ENCODE results near the gene KNCN.

DNA sequence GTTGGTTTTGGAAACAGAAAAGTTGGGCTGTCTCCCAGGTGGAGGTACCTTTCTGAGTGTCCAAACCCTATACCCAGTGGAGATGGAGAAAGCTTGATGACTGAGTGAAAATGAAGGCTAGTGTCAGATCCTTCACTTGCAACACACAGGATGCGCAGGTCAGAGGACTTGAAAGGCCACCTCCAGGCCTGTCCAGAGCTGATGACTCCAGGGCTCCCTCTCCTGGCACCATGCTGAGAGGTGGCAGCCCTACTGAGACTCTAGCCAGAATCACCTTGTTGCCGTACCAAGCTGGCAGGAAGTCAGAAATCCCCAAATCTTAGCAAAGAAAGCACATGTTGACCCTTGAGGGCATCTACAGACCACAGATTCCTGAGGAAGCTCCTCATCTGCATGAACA is 16.4 kb downstream of the KNCN start:
- no peak for TF ChIP-seq POLR2A (IDR thresholded peaks at IDR 0.05; ENCODE audit: low read depth, low read length)
- TF ChIP-seq POLR2AphosphoS5 (IDR thresholded peaks at IDR 0.05; ENCODE audit: low read depth, low read length) = no peak
